Astrocyte (in vitro differentiated cells and primary cell): ENCODE measurements around the gene SYNE1. TPM values are rescaled to one million over a fixed set of nuclear protein-coding genes. Genes with fewer than 3 reads are reported as not detected.

Experiments used
- DNase-seq: peaks from one replicate; pipeline ENCODE4 v3.0.0-alpha.2; 2010; ENCODE audit warnings: low read depth
- FAIRE-seq: peaks from 2 replicates; lab custom pipeline; 2011; peaks lifted over from hg19 to GRCh38; lab: Jason Lieb, UNC
- H2AFZ ChIP-seq: 2 replicates; pipeline ENCODE4 v1.6.0; 2012; ENCODE audit warnings: low read depth, low read length, inconsistent platforms
- H3K27ac ChIP-seq: 2 replicates; pipeline ENCODE4 v1.5.1; 2011; ENCODE audit warnings: low read depth, low read length, inconsistent platforms
- H3K27me3 ChIP-seq: 2 replicates; pipeline ENCODE4 v1.6.0; 2011; ENCODE audit warnings: low read length, inconsistent platforms; ENCODE audit not compliant: insufficient read depth
- H3K36me3 ChIP-seq: 2 replicates; pipeline ENCODE4 v1.5.1; 2011; ENCODE audit warnings: low read length, inconsistent platforms; ENCODE audit not compliant: insufficient read depth
- H3K4me1 ChIP-seq: 2 replicates; pipeline ENCODE4 v1.5.1; 2011; ENCODE audit warnings: low read length, inconsistent platforms; ENCODE audit not compliant: insufficient read depth
- H3K4me2 ChIP-seq: 2 replicates; pipeline ENCODE4 v1.6.0; 2012; ENCODE audit warnings: low read length, inconsistent platforms
- H3K4me3 ChIP-seq: 2 replicates; pipeline ENCODE4 v1.5.1; 2011; ENCODE audit warnings: low read depth, mild to moderate bottlenecking, low read length, inconsistent platforms; ENCODE audit not compliant: insufficient read depth
- H3K79me2 ChIP-seq: 2 replicates; pipeline ENCODE4 v1.6.0; 2012; ENCODE audit warnings: mild to moderate bottlenecking, low read length, inconsistent platforms; ENCODE audit not compliant: insufficient read depth
- H3K9ac ChIP-seq: 2 replicates; pipeline ENCODE4 v1.6.0; 2012; ENCODE audit warnings: mild to moderate bottlenecking, low read length, inconsistent platforms
- H3K9me3 ChIP-seq: 2 replicates; pipeline ENCODE4 v1.5.1; 2012; ENCODE audit warnings: low read depth, mild to moderate bottlenecking, low read length, inconsistent platforms; ENCODE audit not compliant: insufficient read depth
- H4K20me1 ChIP-seq: 2 replicates; pipeline ENCODE4 v1.6.0; 2012; ENCODE audit warnings: low read length, inconsistent platforms; ENCODE audit not compliant: insufficient read depth
- H3K27ac Mint-ChIP-seq: one replicate; pipeline ENCODE4 v1.8.0; 2021; ENCODE audit warnings: mild to moderate bottlenecking, mixed read lengths; ENCODE audit not compliant: unreplicated experiment
- H3K27me3 Mint-ChIP-seq: one replicate; pipeline ENCODE4 v1.8.0; 2021; ENCODE audit warnings: low read depth, mixed read lengths; ENCODE audit not compliant: unreplicated experiment
- H3K36me3 Mint-ChIP-seq: one replicate; pipeline ENCODE4 v1.8.0; 2021; ENCODE audit warnings: low read depth, mixed read lengths; ENCODE audit not compliant: unreplicated experiment
- H3K4me1 Mint-ChIP-seq: one replicate; pipeline ENCODE4 v1.8.0; 2021; ENCODE audit warnings: low read depth, mixed read lengths; ENCODE audit not compliant: unreplicated experiment
- H3K4me3 Mint-ChIP-seq: one replicate; pipeline ENCODE4 v1.8.0; 2021; ENCODE audit warnings: mild to moderate bottlenecking, moderate library complexity, mixed read lengths; ENCODE audit not compliant: unreplicated experiment
- H3K9me3 Mint-ChIP-seq: one replicate; pipeline ENCODE4 v1.8.0; 2021; ENCODE audit warnings: mild to moderate bottlenecking, mixed read lengths; ENCODE audit not compliant: unreplicated experiment
- CTCF ChIP-seq: IDR thresholded peaks from 2 replicates; pipeline ENCODE4 v1.5.1; 2011; ENCODE audit warnings: low read depth, mild to moderate bottlenecking, inconsistent platforms, low read length, moderate library complexity; ENCODE audit not compliant: insufficient read depth
- EZH2 ChIP-seq: IDR thresholded peaks from 2 replicates; pipeline ENCODE4 v1.6.1; 2012; ENCODE audit warnings: mild to moderate bottlenecking, low read length, inconsistent platforms; ENCODE audit not compliant: insufficient read depth
- total RNA-seq: library from RNA; stranded (reverse); gene quantifications from 2 replicates; pipeline ENCODE4 v1.2.1, GENCODE V29; 2021

SYNE1 gene
- total RNA-seq, 1 donor from 2014 or later: 66.5 TPM

- Histone ChIP-seq H3K79me2 (peaks cover 14% of the 10 kb centered on the region), H3K27ac (no peak overlapping the region), H3K36me3 (peaks cover 18% of the 10 kb centered on the region), H2AFZ (no peak overlapping the region), H3K9ac (no peak overlapping the region), H3K9me3 (no peaks in the 10 kb centered on the region), H3K4me2 (no peak overlapping the region), H3K4me1 (peaks cover 16% of the 10 kb centered on the region), H3K27me3 (no peaks in the 10 kb centered on the region), H4K20me1 (no peaks in the 10 kb centered on the region), H3K4me3 (no peak overlapping the region)
- Mint-ChIP-seq H3K27ac (no peak overlapping the region), H3K4me3 (no peak overlapping the region), H3K36me3 (peaks cover 10% of the 10 kb centered on the region), H3K27me3 (no peaks in the 10 kb centered on the region), H3K9me3 (no peaks in the 10 kb centered on the region), H3K4me1 (peaks cover 20% of the 10 kb centered on the region)
- FAIRE-seq (no peak), DNase-seq (no peak)
- TF ChIP-seq CTCF (no peak), EZH2 (no peak)
These were observed 338.1 kb downstream of the SYNE1 start for GRCh38 chr6:152298848-152299735.

GRCh38 chr6:152298055-152298647 is 339.0 kb downstream of the SYNE1 start:
- DNase-seq (no peak), FAIRE-seq (no peak)
- Mint-ChIP-seq H3K4me1 (peaks cover 20% of the 10 kb centered on the region), H3K36me3 (peaks cover 16% of the 10 kb centered on the region), H3K4me3 (no peak overlapping the region), H3K27ac (no peak overlapping the region), H3K9me3 (no peaks in the 10 kb centered on the region), H3K27me3 (no peaks in the 10 kb centered on the region)
- no peak overlapping the region for H3K27ac ChIP-seq
- no peak overlapping the region for H3K9ac ChIP-seq
- peaks cover 27% of the 10 kb centered on the region for H3K36me3 ChIP-seq
- H3K79me2 ChIP-seq: peaks cover 14% of the 10 kb centered on the region
- no peak for TF ChIP-seq EZH2
- no peak for TF ChIP-seq CTCF
- H3K4me2 ChIP-seq: no peak overlapping the region
- no peaks in the 10 kb centered on the region for H3K27me3 ChIP-seq
- H3K4me1 ChIP-seq: peaks cover 16% of the 10 kb centered on the region
- no peak overlapping the region for H2AFZ ChIP-seq
- H3K9me3 ChIP-seq: no peaks in the 10 kb centered on the region
- H4K20me1 ChIP-seq: no peaks in the 10 kb centered on the region
- H3K4me3 ChIP-seq: no peak overlapping the region
